ENCODE data around the gene GPS2. TPM values are rescaled to one million over a fixed set of nuclear protein-coding genes. Genes with fewer than 3 reads are reported as not detected.

GPS2 gene
- total RNA-seq, 4 donors from 2014 or later: 36.1 to 108 (median 57.3) TPM

- Histone ChIP-seq H3K27me3 (peaks cover 0 to 18% of the 10 kb centered on the region in 2 donors), H3K36me3 (no peaks in the 10 kb centered on the region), H3K27ac (peak overlapping the region in 1 of 4 donors; percentile 5), H3K9me3 (no peaks in the 10 kb centered on the region), H3K4me1 (peaks cover 0 to 27% (median 13%) of the 10 kb centered on the region in 4 donors), H3K4me3 (no peak overlapping the region)
- 82 to 87% methylated on average over 8 of the region's 8 CpGs for WGBS, 2 donors
- TF ChIP-seq POLR2A (IDR thresholded peaks at IDR 0.05): no peak
- no peak for DNase-seq (ENCODE audit: low spot score in 2 of 2)
These were observed 35.7 kb downstream of the GPS2 start for GRCh38 chr17:7279448-7279847.

GRCh38 chr17:7266784-7267183 lies 48.4 kb downstream of the GPS2 start:
- no peaks in the 10 kb centered on the region for H3K9me3 ChIP-seq
- peaks cover 0 to 39% of the 10 kb centered on the region in 2 donors for H3K27me3 ChIP-seq
- WGBS, 2 donors: 38 to 42% methylated on average over 1 of the region's 1 CpG
- peaks cover 0 to 21% (median 4%) of the 10 kb centered on the region in 4 donors for H3K4me1 ChIP-seq
- no peaks in the 10 kb centered on the region for H3K36me3 ChIP-seq
- H3K27ac ChIP-seq: no peak overlapping the region
- DNase-seq (ENCODE audit: low spot score in 2 of 2): no peak
- H3K4me3 ChIP-seq: no peak overlapping the region
- TF ChIP-seq POLR2A (IDR thresholded peaks at IDR 0.05) (no peak), CTCF (IDR thresholded peaks at IDR 0.05) (no peak), EP300 (IDR thresholded peaks at IDR 0.05) (no peak)

GRCh38 chr17:7263801-7264078 lies 51.4 kb downstream of the GPS2 start:
- WGBS, 2 donors: 55 to 56% methylated on average over 4 of the region's 4 CpGs
- peak overlapping the region in 1 of 4 donors; percentile 41 for H3K4me3 ChIP-seq
- H3K27ac ChIP-seq: peak overlapping the region in 1 of 4 donors; percentile 76
- peaks cover 0 to 55% of the 10 kb centered on the region in 2 donors for H3K27me3 ChIP-seq
- H3K4me1 ChIP-seq: peaks cover 0 to 38% (median 13%) of the 10 kb centered on the region in 4 donors
- no peaks in the 10 kb centered on the region for H3K9me3 ChIP-seq
- DNase-seq (ENCODE audit: low spot score in 2 of 2): no peak
- H3K36me3 ChIP-seq: peaks cover 0 to 13% (median 0%) of the 10 kb centered on the region in 3 donors
- TF ChIP-seq CTCF (IDR thresholded peaks at IDR 0.05) (no peak), EP300 (IDR thresholded peaks at IDR 0.05) (no peak), POLR2A (IDR thresholded peaks at IDR 0.05) (no peak)

- peaks cover 0 to 19% (median 0%) of the 10 kb centered on the region in 3 donors for H3K36me3 ChIP-seq
- peak overlapping the region in 1 of 4 donors; percentile 76 for H3K27ac ChIP-seq
- DNase-seq (ENCODE audit: low spot score in 2 of 2): no peak
- H3K4me3 ChIP-seq: peak overlapping the region in 3 of 4 donors; percentile 11 to 41 (median 16)
- TF ChIP-seq CTCF (IDR thresholded peaks at IDR 0.05) (no peak), EP300 (IDR thresholded peaks at IDR 0.05) (no peak)
- 9 to 14% methylated on average over 26 of the region's 26 CpGs for WGBS, 2 donors
- H3K4me1 ChIP-seq: peaks cover 0 to 38% (median 13%) of the 10 kb centered on the region in 4 donors
- H3K9me3 ChIP-seq: no peaks in the 10 kb centered on the region
- peaks cover 0 to 55% of the 10 kb centered on the region in 2 donors for H3K27me3 ChIP-seq
These were observed 52.0 kb downstream of the GPS2 start for GRCh38 chr17:7262935-7263800.

Small RNA genes within 50 kb of the gene (small RNA-seq; reads per million reads assigned to genes)
- gene AC026954.2 (not detected), gene RF00019 (not detected)

Other genes starting within 250 kb of the GPS2 start
- gene CLEC10A, start 235.1 kb downstream of the GPS2 start, total RNA-seq: 10 to 100 TPM in 2 of 4 donors, 1 to 10 TPM in 2; 2.2 to 19.8 (median 10.3) TPM
- gene ASGR2, start 200.5 kb downstream of the GPS2 start, total RNA-seq: under 1 TPM in 1 of 4 donors, not detected in 3; 0.60 TPM
- 1 to 10 TPM in 1 of 4 donors, under 1 TPM in 2, not detected in 1; 0.21 to 1.5 (median 0.59) TPM for gene ASGR1, start 136.0 kb downstream of the GPS2 start, total RNA-seq
- 10 to 100 TPM in 3 of 4 donors, 1 to 10 TPM in 1; 7.3 to 22.8 (median 16.1) TPM for gene DLG4, start 95.5 kb downstream of the GPS2 start, total RNA-seq
- 100 to 1,000 TPM; 565 to 850 (median 599) TPM for gene ACADVL, start 95.4 kb downstream of the GPS2 start, total RNA-seq
- 10 to 100 TPM; 41.4 to 51.2 (median 46.7) TPM for gene DVL2, start 80.8 kb downstream of the GPS2 start, total RNA-seq
- 10 to 100 TPM; 20.3 to 29.7 (median 23.3) TPM for gene PHF23, start 75.9 kb downstream of the GPS2 start, total RNA-seq
- 100 to 1,000 TPM; 402 to 515 (median 456) TPM for gene GABARAP, start 72.9 kb downstream of the GPS2 start, total RNA-seq
- gene CTDNEP1, start 63.6 kb downstream of the GPS2 start, total RNA-seq: 10 to 100 TPM; 38.5 to 82.2 (median 65.9) TPM
- gene ELP5, start 63.1 kb downstream of the GPS2 start, total RNA-seq: 10 to 100 TPM; 21.9 to 28.7 (median 25.0) TPM
- 1 to 10 TPM in 3 of 4 donors, not detected in 1; 2.0 to 5.9 (median 2.4) TPM for gene CLDN7, start 52.9 kb downstream of the GPS2 start, total RNA-seq
- gene SLC2A4, start 33.6 kb downstream of the GPS2 start, total RNA-seq: 10 to 100 TPM in 1 of 4 donors, 1 to 10 TPM in 3; 5.2 to 20.1 (median 6.2) TPM
- gene YBX2, start 20.7 kb downstream of the GPS2 start, total RNA-seq: 1 to 10 TPM in 1 of 4 donors, under 1 TPM in 3; under 0.01 to 2.1 (median 0.52) TPM
- 100 to 1,000 TPM; 106 to 278 (median 132) TPM for gene EIF5A, start 7.7 kb downstream of the GPS2 start, total RNA-seq
- 10 to 100 TPM; 16.2 to 40.2 (median 27.5) TPM for gene NEURL4, start 14.0 kb upstream of the GPS2 start, total RNA-seq
- gene ACAP1, start 21.2 kb upstream of the GPS2 start, total RNA-seq: 10 to 100 TPM in 3 of 4 donors, 1 to 10 TPM in 1; 8.1 to 33.1 (median 11.2) TPM
- gene KCTD11, start 36.8 kb upstream of the GPS2 start, total RNA-seq: 10 to 100 TPM; 25.3 to 35.4 (median 28.7) TPM
- not detected for gene TMEM95, start 39.8 kb upstream of the GPS2 start, total RNA-seq
- gene TNK1, start 65.7 kb upstream of the GPS2 start, total RNA-seq: 1 to 10 TPM; 2.4 to 9.8 (median 6.0) TPM
- gene PLSCR3, start 79.2 kb upstream of the GPS2 start, total RNA-seq: 10 to 100 TPM; 28.7 to 55.5 (median 42.9) TPM
- 100 to 1,000 TPM in 2 of 4 donors, 10 to 100 TPM in 2; 88.3 to 121 (median 103) TPM for gene TMEM256, start 88.7 kb upstream of the GPS2 start, total RNA-seq
- gene NLGN2, start 92.5 kb upstream of the GPS2 start, total RNA-seq: 10 to 100 TPM; 14.4 to 32.4 (median 23.9) TPM
- gene SPEM1, start 105.0 kb upstream of the GPS2 start, total RNA-seq: not detected
- gene SPEM2, start 110.3 kb upstream of the GPS2 start, total RNA-seq: not detected
- gene SPEM3, start 113.5 kb upstream of the GPS2 start, total RNA-seq: not detected
- 1 to 10 TPM; 1.7 to 6.6 (median 4.1) TPM for gene TMEM102, start 120.1 kb upstream of the GPS2 start, total RNA-seq
- gene FGF11, start 124.2 kb upstream of the GPS2 start, total RNA-seq: 1 to 10 TPM; 1.5 to 3.3 (median 2.2) TPM
- gene CHRNB1, start 129.7 kb upstream of the GPS2 start, total RNA-seq: 10 to 100 TPM in 3 of 4 donors, 1 to 10 TPM in 1; 6.5 to 16.0 (median 13.5) TPM
- 10 to 100 TPM; 60.5 to 64.1 (median 63.0) TPM for gene ZBTB4, start 164.3 kb upstream of the GPS2 start, total RNA-seq
- gene SLC35G6, start 166.1 kb upstream of the GPS2 start, total RNA-seq: not detected
- 100 to 1,000 TPM in 3 of 4 donors, 10 to 100 TPM in 1; 87.0 to 163 (median 125) TPM for gene POLR2A, start 169.0 kb upstream of the GPS2 start, total RNA-seq
- 100 to 1,000 TPM in 2 of 4 donors, 10 to 100 TPM in 2; 59.4 to 109 (median 98.8) TPM for gene TNFSF12, start 233.7 kb upstream of the GPS2 start, total RNA-seq
- 10 to 100 TPM; 44.7 to 93.3 (median 64.7) TPM for gene TNFSF13, start 243.4 kb upstream of the GPS2 start, total RNA-seq
- 10 to 100 TPM; 54.3 to 75.4 (median 59.0) TPM for gene SENP3, start 246.6 kb upstream of the GPS2 start, total RNA-seq